Subcutaneous adipose tissue (tissue), 4 donors: ENCODE data around the gene SYCP3. TPM values are rescaled to one million over a fixed set of nuclear protein-coding genes. Genes with fewer than 3 reads are reported as not detected.

Experiments used
- total RNA-seq, 4 donors: library from RNA; depleted of rRNA; stranded (reverse); fragments of >200 nt; gene quantifications; one replicate each; pipeline ENCODE4 v1.1.0, GENCODE V29; 2016
- TF ChIP-seq, protein P1 (sequence below): fragments of 450-650 bp; IDR thresholded peaks from one replicate; pipeline ENCODE4 v1.5.1; 2016; ENCODE audit warnings: low read depth, mild to moderate bottlenecking, control low read depth, antibody characterized with exemption, moderate library complexity

SYCP3 gene
- total RNA-seq, 4 donors from 2014 or later: 0.22 TPM; not detected in 3

DNA sequence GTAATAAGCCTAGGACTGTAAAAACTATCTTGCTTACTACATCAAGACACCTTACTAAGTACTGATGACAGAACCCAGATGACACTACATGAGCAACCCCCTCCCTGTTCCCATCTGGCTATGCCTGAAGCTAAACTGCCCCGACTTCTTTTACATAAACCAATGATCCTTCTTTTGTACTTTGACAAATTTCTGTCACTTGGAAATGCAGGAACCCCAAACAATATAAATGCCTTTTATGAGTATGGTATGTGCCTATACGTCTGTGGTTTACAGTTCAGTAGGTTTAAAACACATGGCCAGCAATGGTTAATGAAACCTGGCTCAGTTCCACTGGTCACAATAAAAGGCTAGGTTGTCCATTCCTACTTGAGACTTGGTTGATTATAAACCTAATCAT lies 6.1 kb downstream of the SYCP3 start:
- TF ChIP-seq, protein P1, sequence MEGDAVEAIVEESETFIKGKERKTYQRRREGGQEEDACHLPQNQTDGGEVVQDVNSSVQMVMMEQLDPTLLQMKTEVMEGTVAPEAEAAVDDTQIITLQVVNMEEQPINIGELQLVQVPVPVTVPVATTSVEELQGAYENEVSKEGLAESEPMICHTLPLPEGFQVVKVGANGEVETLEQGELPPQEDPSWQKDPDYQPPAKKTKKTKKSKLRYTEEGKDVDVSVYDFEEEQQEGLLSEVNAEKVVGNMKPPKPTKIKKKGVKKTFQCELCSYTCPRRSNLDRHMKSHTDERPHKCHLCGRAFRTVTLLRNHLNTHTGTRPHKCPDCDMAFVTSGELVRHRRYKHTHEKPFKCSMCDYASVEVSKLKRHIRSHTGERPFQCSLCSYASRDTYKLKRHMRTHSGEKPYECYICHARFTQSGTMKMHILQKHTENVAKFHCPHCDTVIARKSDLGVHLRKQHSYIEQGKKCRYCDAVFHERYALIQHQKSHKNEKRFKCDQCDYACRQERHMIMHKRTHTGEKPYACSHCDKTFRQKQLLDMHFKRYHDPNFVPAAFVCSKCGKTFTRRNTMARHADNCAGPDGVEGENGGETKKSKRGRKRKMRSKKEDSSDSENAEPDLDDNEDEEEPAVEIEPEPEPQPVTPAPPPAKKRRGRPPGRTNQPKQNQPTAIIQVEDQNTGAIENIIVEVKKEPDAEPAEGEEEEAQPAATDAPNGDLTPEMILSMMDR: no peak

DNA sequence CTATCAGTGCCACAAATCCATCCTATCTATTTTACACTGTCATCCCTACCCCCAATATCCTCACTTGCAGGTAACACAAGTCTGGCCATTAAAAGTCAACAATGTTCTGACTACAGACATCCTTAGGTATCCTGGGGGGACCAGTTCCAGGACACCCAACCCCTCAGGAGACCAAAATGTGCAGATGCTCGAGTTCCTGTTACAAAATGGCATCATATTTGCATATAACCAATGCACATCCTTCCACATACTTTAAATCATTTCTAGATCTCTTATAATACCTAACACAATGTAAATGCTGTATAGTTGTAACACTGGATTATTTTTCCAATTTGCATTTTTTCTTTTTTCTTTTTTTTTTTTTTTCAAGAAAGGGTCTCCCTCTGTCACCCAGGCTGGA lies 6.9 kb downstream of the SYCP3 start:
- TF ChIP-seq, protein P1: no peak

DNA sequence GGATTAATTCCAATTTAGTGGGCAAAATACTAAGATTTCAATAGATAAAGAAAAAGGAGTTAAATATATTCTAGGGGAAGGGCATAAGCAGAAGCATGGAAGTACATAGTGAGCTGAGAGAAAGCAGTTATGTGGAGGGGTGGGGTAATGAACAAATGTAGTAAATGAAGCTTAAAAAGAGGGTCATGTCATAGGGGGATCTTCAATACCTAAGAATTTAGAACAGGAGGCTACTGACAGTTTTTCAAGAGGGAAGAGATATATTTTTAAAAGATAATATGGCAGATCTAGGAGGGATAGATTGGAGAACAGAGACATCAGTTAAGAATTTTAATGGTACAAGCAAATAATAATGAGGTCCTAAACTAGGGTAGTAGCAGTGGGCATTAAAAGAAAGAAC lies 9.4 kb downstream of the SYCP3 start:
- TF ChIP-seq, protein P1: no peak

DNA sequence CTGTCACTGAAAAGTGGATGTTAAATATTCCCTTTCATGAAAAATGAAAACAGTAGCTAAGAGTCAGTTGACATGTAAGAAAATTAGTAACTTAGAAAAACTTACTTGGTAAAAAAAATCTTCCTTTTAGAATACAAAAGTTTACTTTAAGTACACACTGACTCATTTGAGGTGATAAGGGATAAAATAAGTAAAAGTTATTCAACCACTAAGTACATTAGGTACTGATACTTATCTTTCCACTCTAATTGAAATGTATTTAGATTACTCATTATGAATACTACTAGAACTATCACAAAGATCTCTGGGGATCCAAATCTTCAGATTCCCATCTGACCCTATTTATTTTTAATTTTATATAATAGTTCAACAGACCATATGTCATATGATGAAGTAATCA lies 12.2 kb downstream of the SYCP3 start:
- TF ChIP-seq, protein P1: no peak

DNA sequence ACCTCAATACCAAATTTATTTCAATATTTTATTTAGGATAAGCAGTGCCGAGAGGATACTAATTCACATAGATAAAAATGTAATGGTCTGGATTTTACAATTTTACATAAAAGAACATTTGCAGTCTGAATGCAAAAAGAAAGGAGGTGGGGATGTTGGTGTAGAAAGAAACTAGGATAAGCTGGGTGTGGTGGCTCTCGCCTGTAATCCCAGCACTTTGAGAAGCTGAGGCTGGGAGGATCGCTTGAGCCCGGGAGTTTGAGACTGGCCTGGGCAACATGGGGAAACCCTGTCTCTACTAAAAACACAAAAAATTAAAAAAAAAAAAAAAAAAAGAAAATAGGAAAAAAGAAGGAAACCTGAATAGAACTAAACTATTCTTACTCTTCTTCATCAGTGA lies 16.9 kb downstream of the SYCP3 start:
- TF ChIP-seq, protein P1: no peak

DNA sequence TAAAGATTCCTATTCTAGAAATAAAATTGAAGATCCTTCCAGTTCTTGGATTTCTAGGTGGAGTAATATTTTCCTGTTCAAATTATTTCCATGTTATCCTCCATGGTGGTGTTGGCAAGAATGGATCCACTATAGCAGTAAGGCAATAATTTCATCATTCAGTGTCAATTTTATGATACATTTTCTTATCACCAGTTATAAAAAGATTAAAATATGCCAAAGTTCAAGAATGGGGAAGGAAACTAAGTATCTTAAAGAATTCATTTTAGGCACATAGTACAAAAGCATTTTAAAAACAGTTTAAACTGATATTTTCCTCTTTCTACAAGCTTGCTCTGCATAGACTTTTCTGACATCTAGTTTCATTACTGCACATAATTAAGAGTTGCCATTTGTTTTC lies 19.1 kb downstream of the SYCP3 start:
- TF ChIP-seq, protein P1: no peak

DNA sequence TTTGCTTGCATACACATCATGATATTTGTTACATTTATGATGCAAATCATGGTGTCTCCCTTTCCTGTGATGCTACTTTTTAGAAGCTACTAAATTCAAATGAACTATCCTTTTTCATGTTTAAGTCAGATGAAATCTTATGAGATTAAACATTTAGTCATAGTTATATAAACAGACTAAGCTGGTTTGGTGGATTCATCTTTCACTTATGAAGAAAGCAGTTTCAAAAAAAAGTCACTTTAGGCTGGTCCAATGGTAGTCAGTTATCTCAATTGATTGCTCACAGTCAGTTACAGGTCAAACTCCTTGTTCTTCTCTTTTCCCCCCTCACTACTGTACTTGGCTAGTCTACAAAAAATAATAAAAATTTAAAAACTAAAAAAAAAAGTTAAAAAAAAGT lies 19.7 kb downstream of the SYCP3 start:
- TF ChIP-seq, protein P1: no peak

DNA sequence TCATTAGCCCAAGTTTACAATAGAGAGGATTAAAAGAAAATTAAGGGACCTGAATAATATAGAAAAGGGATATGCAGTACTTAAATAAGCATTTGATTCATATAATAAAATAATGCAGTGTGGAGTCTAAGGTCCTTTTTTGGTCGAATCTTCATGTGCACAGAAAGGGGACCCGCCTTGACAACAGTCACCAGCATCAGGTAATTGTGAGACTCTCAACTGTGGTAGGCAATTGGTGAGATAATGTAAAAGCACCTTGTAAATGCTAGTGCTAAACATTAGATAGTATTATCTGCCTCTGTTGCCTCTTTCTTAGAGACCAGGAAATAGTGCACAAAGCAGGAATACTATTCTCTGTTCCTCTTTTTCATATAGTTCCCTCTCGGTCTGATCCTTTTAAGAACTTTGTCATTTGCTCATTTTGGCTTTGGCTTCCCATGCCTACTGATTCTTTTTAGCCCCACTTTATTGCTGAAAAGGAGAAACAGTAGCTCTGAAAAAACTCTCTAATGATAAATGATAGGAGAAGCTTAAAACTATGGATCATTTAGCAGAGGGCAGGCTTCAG lies 24.3 kb downstream of the SYCP3 start:
- TF ChIP-seq, protein P1: no peak
